ENCODE data around the gene TENM3.

The TENM3 gene

GRCh38 chr4:182555997-182556418 lies 312.8 kb downstream of the TENM3 start:
- H3K4me1 ChIP-seq (ENCODE audit: control insufficient read depth, insufficient read depth, low read length), result no peaks in the 10 kb centered on the region
- H3K4me3 ChIP-seq (ENCODE audit: low read length in 2 of 2), result peak overlapping the region in 1 of 2 donors; percentile 8
- no peaks in the 10 kb centered on the region for H3K36me3 ChIP-seq (ENCODE audit: control insufficient read depth in 2 of 2, insufficient read depth in 2 of 2, low read length in 2 of 2)
- no peaks in the 10 kb centered on the region for H3K9me3 ChIP-seq (ENCODE audit: control insufficient read depth in 2 of 2, low read length in 2 of 2)
- no peaks in the 10 kb centered on the region for H3K27me3 ChIP-seq (ENCODE audit: control insufficient read depth in 1 of 2, insufficient read depth in 2 of 2, low read length in 2 of 2)
- H3K27ac ChIP-seq (ENCODE audit: low read length), result no peak overlapping the region
- H3K9ac ChIP-seq (ENCODE audit: low read length in 2 of 2), result no peak overlapping the region

- no peak overlapping the region for H3K27ac ChIP-seq (ENCODE audit: low read length)
- no peak overlapping the region for H3K4me3 ChIP-seq (ENCODE audit: low read length in 2 of 2)
- no peaks in the 10 kb centered on the region for H3K4me1 ChIP-seq (ENCODE audit: control insufficient read depth, insufficient read depth, low read length)
- no peaks in the 10 kb centered on the region for H3K9me3 ChIP-seq (ENCODE audit: control insufficient read depth in 2 of 2, low read length in 2 of 2)
- H3K9ac ChIP-seq (ENCODE audit: low read length in 2 of 2), result no peak overlapping the region
- no peaks in the 10 kb centered on the region for H3K27me3 ChIP-seq (ENCODE audit: control insufficient read depth in 1 of 2, insufficient read depth in 2 of 2, low read length in 2 of 2)
- H3K36me3 ChIP-seq (ENCODE audit: control insufficient read depth in 2 of 2, insufficient read depth in 2 of 2, low read length in 2 of 2), result no peaks in the 10 kb centered on the region
Measured at GRCh38 chr4:182556580-182556979, 313.4 kb downstream of the TENM3 start.

GRCh38 chr4:182560358-182560757 lies 317.2 kb downstream of the TENM3 start:
- H3K36me3 ChIP-seq (ENCODE audit: control insufficient read depth in 2 of 2, insufficient read depth in 2 of 2, low read length in 2 of 2), result no peaks in the 10 kb centered on the region
- H3K9me3 ChIP-seq (ENCODE audit: control insufficient read depth in 2 of 2, low read length in 2 of 2), result no peaks in the 10 kb centered on the region
- no peak overlapping the region for H3K9ac ChIP-seq (ENCODE audit: low read length in 2 of 2)
- H3K27ac ChIP-seq (ENCODE audit: low read length), result no peak overlapping the region
- no peak overlapping the region for H3K4me3 ChIP-seq (ENCODE audit: low read length in 2 of 2)
- no peaks in the 10 kb centered on the region for H3K27me3 ChIP-seq (ENCODE audit: control insufficient read depth in 1 of 2, insufficient read depth in 2 of 2, low read length in 2 of 2)
- no peaks in the 10 kb centered on the region for H3K4me1 ChIP-seq (ENCODE audit: control insufficient read depth, insufficient read depth, low read length)

GRCh38 chr4:182562350-182562749 lies 319.1 kb downstream of the TENM3 start:
- H3K9ac ChIP-seq (ENCODE audit: low read length in 2 of 2), result no peak overlapping the region
- no peaks in the 10 kb centered on the region for H3K4me1 ChIP-seq (ENCODE audit: control insufficient read depth, insufficient read depth, low read length)
- no peaks in the 10 kb centered on the region for H3K9me3 ChIP-seq (ENCODE audit: control insufficient read depth in 2 of 2, low read length in 2 of 2)
- H3K36me3 ChIP-seq (ENCODE audit: control insufficient read depth in 2 of 2, insufficient read depth in 2 of 2, low read length in 2 of 2), result no peaks in the 10 kb centered on the region
- H3K27ac ChIP-seq (ENCODE audit: low read length), result no peak overlapping the region
- no peak overlapping the region for H3K4me3 ChIP-seq (ENCODE audit: low read length in 2 of 2)
- no peaks in the 10 kb centered on the region for H3K27me3 ChIP-seq (ENCODE audit: control insufficient read depth in 1 of 2, insufficient read depth in 2 of 2, low read length in 2 of 2)

- Histone ChIP-seq H3K4me1 (ENCODE audit: control insufficient read depth, insufficient read depth, low read length) (no peaks in the 10 kb centered on the region), H3K27ac (ENCODE audit: low read length) (no peak overlapping the region), H3K9me3 (ENCODE audit: control insufficient read depth in 2 of 2, low read length in 2 of 2) (no peaks in the 10 kb centered on the region), H3K9ac (ENCODE audit: low read length in 2 of 2) (no peak overlapping the region), H3K4me3 (ENCODE audit: low read length in 2 of 2) (no peak overlapping the region), H3K27me3 (ENCODE audit: control insufficient read depth in 1 of 2, insufficient read depth in 2 of 2, low read length in 2 of 2) (no peaks in the 10 kb centered on the region), H3K36me3 (ENCODE audit: control insufficient read depth in 2 of 2, insufficient read depth in 2 of 2, low read length in 2 of 2) (no peaks in the 10 kb centered on the region)
Measured at GRCh38 chr4:182564724-182565369, 321.6 kb downstream of the TENM3 start.

- no peak overlapping the region for H3K9ac ChIP-seq (ENCODE audit: low read length in 2 of 2)
- H3K27me3 ChIP-seq (ENCODE audit: control insufficient read depth in 1 of 2, insufficient read depth in 2 of 2, low read length in 2 of 2), result no peaks in the 10 kb centered on the region
- H3K4me3 ChIP-seq (ENCODE audit: low read length in 2 of 2), result no peak overlapping the region
- no peaks in the 10 kb centered on the region for H3K36me3 ChIP-seq (ENCODE audit: control insufficient read depth in 2 of 2, insufficient read depth in 2 of 2, low read length in 2 of 2)
- no peaks in the 10 kb centered on the region for H3K4me1 ChIP-seq (ENCODE audit: control insufficient read depth, insufficient read depth, low read length)
- no peak overlapping the region for H3K27ac ChIP-seq (ENCODE audit: low read length)
- H3K9me3 ChIP-seq (ENCODE audit: control insufficient read depth in 2 of 2, low read length in 2 of 2), result no peaks in the 10 kb centered on the region
Measured at GRCh38 chr4:182567119-182567518, 323.9 kb downstream of the TENM3 start.

- H3K36me3 ChIP-seq (ENCODE audit: control insufficient read depth in 2 of 2, insufficient read depth in 2 of 2, low read length in 2 of 2), result no peaks in the 10 kb centered on the region
- no peaks in the 10 kb centered on the region for H3K9me3 ChIP-seq (ENCODE audit: control insufficient read depth in 2 of 2, low read length in 2 of 2)
- H3K27me3 ChIP-seq (ENCODE audit: control insufficient read depth in 1 of 2, insufficient read depth in 2 of 2, low read length in 2 of 2), result no peaks in the 10 kb centered on the region
- no peaks in the 10 kb centered on the region for H3K4me1 ChIP-seq (ENCODE audit: control insufficient read depth, insufficient read depth, low read length)
- no peak overlapping the region for H3K27ac ChIP-seq (ENCODE audit: low read length)
- H3K4me3 ChIP-seq (ENCODE audit: low read length in 2 of 2), result no peak overlapping the region
- no peak overlapping the region for H3K9ac ChIP-seq (ENCODE audit: low read length in 2 of 2)
Measured at GRCh38 chr4:182569561-182569960, 326.4 kb downstream of the TENM3 start.

GRCh38 chr4:182574706-182575105 lies 331.5 kb downstream of the TENM3 start:
- Histone ChIP-seq H3K4me1 (ENCODE audit: control insufficient read depth, insufficient read depth, low read length) (no peaks in the 10 kb centered on the region), H3K9me3 (ENCODE audit: control insufficient read depth in 2 of 2, low read length in 2 of 2) (no peaks in the 10 kb centered on the region), H3K27me3 (ENCODE audit: control insufficient read depth in 1 of 2, insufficient read depth in 2 of 2, low read length in 2 of 2) (no peaks in the 10 kb centered on the region), H3K36me3 (ENCODE audit: control insufficient read depth in 2 of 2, insufficient read depth in 2 of 2, low read length in 2 of 2) (no peaks in the 10 kb centered on the region), H3K4me3 (ENCODE audit: low read length in 2 of 2) (no peak overlapping the region), H3K9ac (ENCODE audit: low read length in 2 of 2) (no peak overlapping the region), H3K27ac (ENCODE audit: low read length) (no peak overlapping the region)

GRCh38 chr4:182575225-182575624 lies 332.0 kb downstream of the TENM3 start:
- H3K27ac ChIP-seq (ENCODE audit: low read length), result no peak overlapping the region
- H3K9me3 ChIP-seq (ENCODE audit: control insufficient read depth in 2 of 2, low read length in 2 of 2), result no peaks in the 10 kb centered on the region
- no peak overlapping the region for H3K4me3 ChIP-seq (ENCODE audit: low read length in 2 of 2)
- H3K4me1 ChIP-seq (ENCODE audit: control insufficient read depth, insufficient read depth, low read length), result no peaks in the 10 kb centered on the region
- no peak overlapping the region for H3K9ac ChIP-seq (ENCODE audit: low read length in 2 of 2)
- H3K36me3 ChIP-seq (ENCODE audit: control insufficient read depth in 2 of 2, insufficient read depth in 2 of 2, low read length in 2 of 2), result no peaks in the 10 kb centered on the region
- H3K27me3 ChIP-seq (ENCODE audit: control insufficient read depth in 1 of 2, insufficient read depth in 2 of 2, low read length in 2 of 2), result no peaks in the 10 kb centered on the region

- H3K4me1 ChIP-seq (ENCODE audit: control insufficient read depth, insufficient read depth, low read length), result no peaks in the 10 kb centered on the region
- no peaks in the 10 kb centered on the region for H3K36me3 ChIP-seq (ENCODE audit: control insufficient read depth in 2 of 2, insufficient read depth in 2 of 2, low read length in 2 of 2)
- H3K9me3 ChIP-seq (ENCODE audit: control insufficient read depth in 2 of 2, low read length in 2 of 2), result no peaks in the 10 kb centered on the region
- H3K4me3 ChIP-seq (ENCODE audit: low read length in 2 of 2), result no peak overlapping the region
- no peaks in the 10 kb centered on the region for H3K27me3 ChIP-seq (ENCODE audit: control insufficient read depth in 1 of 2, insufficient read depth in 2 of 2, low read length in 2 of 2)
- H3K27ac ChIP-seq (ENCODE audit: low read length), result no peak overlapping the region
- no peak overlapping the region for H3K9ac ChIP-seq (ENCODE audit: low read length in 2 of 2)
Measured at GRCh38 chr4:182576601-182577289, 333.5 kb downstream of the TENM3 start.

- Histone ChIP-seq H3K27me3 (ENCODE audit: control insufficient read depth in 1 of 2, insufficient read depth in 2 of 2, low read length in 2 of 2) (no peaks in the 10 kb centered on the region), H3K4me1 (ENCODE audit: control insufficient read depth, insufficient read depth, low read length) (no peaks in the 10 kb centered on the region), H3K9me3 (ENCODE audit: control insufficient read depth in 2 of 2, low read length in 2 of 2) (no peaks in the 10 kb centered on the region), H3K9ac (ENCODE audit: low read length in 2 of 2) (no peak overlapping the region), H3K27ac (ENCODE audit: low read length) (no peak overlapping the region), H3K36me3 (ENCODE audit: control insufficient read depth in 2 of 2, insufficient read depth in 2 of 2, low read length in 2 of 2) (no peaks in the 10 kb centered on the region), H3K4me3 (ENCODE audit: low read length in 2 of 2) (no peak overlapping the region)
Measured at GRCh38 chr4:182577411-182577810, 334.2 kb downstream of the TENM3 start.
